Activated T-helper 17 cell treated with anti-CD3 and anti-CD28 coated beads, Interleukin-2, amount 50 U/mL, for 72 hours (primary cell): ENCODE data around the gene TBX1. TPM values are rescaled to one million over a fixed set of nuclear protein-coding genes. Genes with fewer than 3 reads are reported as not detected.

Experiments used
- ATAC-seq: fragments of 150-1000 bp; cut with Tn5 transposase; replicated peaks from 2 replicates; pipeline ENCODE4 v1.10.0; 2021; ENCODE audit warnings: mild to moderate bottlenecking, moderate library complexity
- H3K27ac Mint-ChIP-seq: one replicate; pipeline ENCODE4 v1.8.0; 2022; ENCODE audit warnings: mixed read lengths
- H3K27me3 Mint-ChIP-seq: one replicate; pipeline ENCODE4 v1.8.0; 2022; ENCODE audit warnings: mixed read lengths
- H3K36me3 Mint-ChIP-seq: one replicate; pipeline ENCODE4 v1.8.0; 2022; ENCODE audit warnings: low read depth, mild to moderate bottlenecking, mixed read lengths
- H3K4me1 Mint-ChIP-seq: one replicate; pipeline ENCODE4 v1.8.0; 2022; ENCODE audit warnings: mixed read lengths
- H3K4me3 Mint-ChIP-seq: one replicate; pipeline ENCODE4 v1.8.0; 2022; ENCODE audit warnings: mild to moderate bottlenecking, mixed read lengths
- H3K9me3 Mint-ChIP-seq: one replicate; pipeline ENCODE4 v1.8.0; 2022; ENCODE audit warnings: mixed read lengths
- total RNA-seq, 2 donors: library from RNA; stranded (reverse); gene quantifications; one replicate each; pipeline ENCODE4 v1.2.3, GENCODE V29; 2022

Gene TBX1
- total RNA-seq, 2 donors from 2014 or later: not detected

DNA sequence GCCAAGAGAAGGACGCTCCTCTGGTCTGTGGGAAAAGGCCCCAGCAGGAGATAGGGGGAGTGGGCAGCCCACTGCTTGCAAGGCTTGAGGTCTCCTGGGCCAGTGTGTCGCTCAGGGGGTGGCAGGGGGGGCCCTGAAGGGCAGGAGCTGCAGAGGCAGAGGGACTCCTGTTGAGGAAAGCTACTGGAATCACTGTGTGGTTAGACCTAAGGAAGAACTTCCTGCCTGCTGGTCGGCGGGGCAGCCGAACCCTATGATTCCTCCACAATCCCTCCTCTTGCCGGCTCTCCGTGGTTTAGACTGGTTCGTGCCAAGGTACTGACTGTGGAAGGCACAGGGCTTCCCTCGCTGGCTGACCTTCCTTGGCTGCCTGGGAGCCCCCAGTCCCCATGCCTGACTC lies 31.1 kb upstream of the TBX1 start:
- H3K27me3 Mint-ChIP-seq: peaks cover 14% of the 10 kb centered on the region
- ATAC-seq: no peak
- no peaks in the 10 kb centered on the region for H3K36me3 Mint-ChIP-seq
- H3K9me3 Mint-ChIP-seq: no peaks in the 10 kb centered on the region
- no peak overlapping the region for H3K27ac Mint-ChIP-seq
- H3K4me3 Mint-ChIP-seq: no peak overlapping the region
- H3K4me1 Mint-ChIP-seq: peaks cover 3% of the 10 kb centered on the region

GRCh38 chr22:19730198-19730597 lies 30.4 kb upstream of the TBX1 start:
- Mint-ChIP-seq H3K27ac (no peak overlapping the region), H3K4me1 (peaks cover 3% of the 10 kb centered on the region), H3K27me3 (peaks cover 8% of the 10 kb centered on the region), H3K9me3 (no peaks in the 10 kb centered on the region), H3K36me3 (no peaks in the 10 kb centered on the region), H3K4me3 (peak overlapping the region; percentile 61)
- peak; percentile 15 for ATAC-seq

DNA sequence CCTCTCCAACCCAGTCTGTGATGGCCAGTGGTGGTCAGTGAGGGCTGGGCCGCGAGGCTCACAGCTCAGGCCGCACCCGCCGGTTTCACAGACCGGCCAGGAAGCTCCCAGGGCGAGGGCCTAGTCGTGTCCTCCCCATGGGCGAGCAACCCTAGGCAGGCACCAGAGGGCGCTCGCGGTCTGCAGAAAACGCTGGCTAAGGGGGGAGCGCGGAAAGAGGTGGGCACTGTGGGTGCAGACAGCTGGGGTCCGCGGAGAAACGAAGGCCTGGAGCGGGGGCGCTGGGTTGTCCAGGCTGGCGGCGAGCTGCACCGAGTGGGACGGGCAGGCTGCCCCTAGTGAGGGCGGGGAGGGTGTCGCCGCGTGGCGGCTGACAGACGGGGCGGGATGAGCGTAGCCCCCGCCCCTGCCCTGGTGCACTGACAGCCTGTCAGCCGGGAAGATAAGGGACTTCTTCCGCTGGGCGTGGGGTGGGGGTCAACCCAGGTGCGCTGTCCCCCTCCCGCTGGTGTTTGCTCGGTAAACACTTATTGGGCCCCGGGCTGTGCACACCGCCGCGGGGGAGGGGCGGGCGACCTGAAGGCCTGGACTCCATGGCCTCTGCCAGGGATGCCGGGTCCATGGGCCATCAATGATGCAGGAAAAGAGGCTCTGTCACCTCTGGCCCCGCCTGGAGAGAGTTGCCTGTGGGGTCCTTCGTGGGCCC lies 29.8 kb upstream of the TBX1 start:
- Mint-ChIP-seq H3K27me3 (peaks cover 4% of the 10 kb centered on the region), H3K9me3 (no peaks in the 10 kb centered on the region), H3K27ac (no peak overlapping the region)

GRCh38 chr22:19731361-19732135 lies 29.0 kb upstream of the TBX1 start:
- Mint-ChIP-seq H3K9me3 (no peaks in the 10 kb centered on the region), H3K4me1 (peaks cover 3% of the 10 kb centered on the region), H3K27ac (no peak overlapping the region), H3K36me3 (no peaks in the 10 kb centered on the region), H3K27me3 (peaks cover 4% of the 10 kb centered on the region), H3K4me3 (peak overlapping the region; percentile 61)
- ATAC-seq: no peak

More for the DNA sequence above, 29.8 kb upstream of the TBX1 start:
- Mint-ChIP-seq H3K36me3 (no peaks in the 10 kb centered on the region), H3K4me3 (peak overlapping the region; percentile 61), H3K4me1 (peaks cover 3% of the 10 kb centered on the region)
- peak; percentile 91 for ATAC-seq

DNA sequence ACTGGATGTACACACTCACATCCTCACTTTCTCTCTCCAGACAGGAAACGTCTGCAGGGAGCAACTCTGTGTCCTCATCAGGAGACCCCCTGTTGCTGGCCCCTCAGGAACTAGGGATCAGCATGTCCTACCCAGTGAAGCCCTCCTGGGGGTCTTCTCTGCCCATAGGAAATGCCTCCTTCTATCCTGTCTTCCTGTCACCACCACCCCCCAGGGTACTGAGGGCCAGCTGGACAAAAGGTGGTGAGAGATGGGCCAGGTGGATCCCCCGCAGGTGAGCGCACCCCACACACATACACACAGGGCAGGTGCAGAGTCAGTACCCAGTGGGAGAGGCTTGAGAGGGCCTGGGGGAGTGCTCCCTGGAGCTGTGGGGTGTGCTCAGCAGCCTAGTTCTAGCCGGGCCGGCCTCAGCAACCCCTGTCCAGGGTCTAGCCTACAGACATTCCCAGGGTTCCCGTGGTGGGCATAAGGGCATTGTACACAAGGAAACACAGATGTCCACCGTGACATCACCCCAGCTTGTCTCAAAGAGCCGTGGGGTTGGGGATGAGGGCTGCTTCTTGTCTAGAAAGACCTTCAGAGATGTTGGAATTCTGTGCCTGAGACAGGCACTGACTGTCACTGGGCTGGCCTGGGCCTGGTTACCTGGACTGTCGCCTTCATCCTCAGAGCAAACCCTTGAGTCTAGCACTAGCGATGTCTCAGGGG lies 28.0 kb upstream of the TBX1 start:
- Mint-ChIP-seq H3K36me3 (no peaks in the 10 kb centered on the region), H3K4me3 (no peak overlapping the region), H3K27me3 (peaks cover 3% of the 10 kb centered on the region), H3K9me3 (no peaks in the 10 kb centered on the region), H3K4me1 (peaks cover 3% of the 10 kb centered on the region), H3K27ac (no peak overlapping the region)
- ATAC-seq: no peak

DNA sequence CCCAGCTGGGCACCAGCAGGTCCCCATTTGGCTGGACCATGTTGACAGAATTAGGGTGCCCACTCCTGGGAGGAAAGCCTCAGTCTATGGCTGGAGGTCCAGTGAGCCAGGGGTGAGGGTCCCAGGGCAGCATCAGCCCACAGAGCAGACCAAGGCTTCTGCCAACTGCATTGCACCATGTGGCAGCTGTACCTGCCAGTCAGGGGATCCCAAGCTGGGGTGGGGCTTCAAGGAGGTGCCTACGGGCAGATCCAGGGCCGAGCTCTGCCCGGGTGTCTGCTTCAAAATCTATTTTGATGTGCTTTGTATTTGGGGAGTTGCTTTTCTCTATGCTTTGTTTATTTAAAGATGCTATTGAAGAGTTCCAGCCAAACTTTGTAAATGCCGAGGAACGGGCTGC lies 26.8 kb upstream of the TBX1 start:
- H3K27ac Mint-ChIP-seq: no peak overlapping the region
- no peak overlapping the region for H3K4me3 Mint-ChIP-seq
- H3K9me3 Mint-ChIP-seq: no peaks in the 10 kb centered on the region
- H3K27me3 Mint-ChIP-seq: no peaks in the 10 kb centered on the region
- H3K4me1 Mint-ChIP-seq: peaks cover 3% of the 10 kb centered on the region
- ATAC-seq: no peak
- no peaks in the 10 kb centered on the region for H3K36me3 Mint-ChIP-seq

DNA sequence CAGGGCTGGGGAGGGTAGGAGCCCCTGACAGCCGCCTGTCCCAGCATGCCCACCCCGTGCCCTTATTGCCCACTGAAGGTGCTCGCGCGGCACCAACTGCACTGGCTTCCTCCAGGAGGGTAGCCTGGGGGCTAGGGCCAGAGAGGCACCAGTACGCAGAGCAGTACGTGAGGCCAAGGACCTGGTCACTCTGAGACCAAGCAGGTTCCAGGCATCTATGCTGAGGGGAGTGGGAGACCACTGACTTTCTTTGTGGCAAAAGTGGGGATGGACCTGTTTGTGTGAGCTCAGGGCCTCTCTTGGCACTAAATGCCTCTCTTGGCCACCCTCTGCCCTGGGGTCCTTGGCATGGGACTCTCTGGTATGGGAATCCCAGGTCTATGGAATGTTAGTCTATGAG lies 26.4 kb upstream of the TBX1 start:
- no peaks in the 10 kb centered on the region for H3K27me3 Mint-ChIP-seq
- H3K4me3 Mint-ChIP-seq: no peak overlapping the region
- H3K36me3 Mint-ChIP-seq: no peaks in the 10 kb centered on the region
- no peak overlapping the region for H3K27ac Mint-ChIP-seq
- H3K9me3 Mint-ChIP-seq: no peaks in the 10 kb centered on the region
- no peak for ATAC-seq
- H3K4me1 Mint-ChIP-seq: peaks cover 3% of the 10 kb centered on the region

DNA sequence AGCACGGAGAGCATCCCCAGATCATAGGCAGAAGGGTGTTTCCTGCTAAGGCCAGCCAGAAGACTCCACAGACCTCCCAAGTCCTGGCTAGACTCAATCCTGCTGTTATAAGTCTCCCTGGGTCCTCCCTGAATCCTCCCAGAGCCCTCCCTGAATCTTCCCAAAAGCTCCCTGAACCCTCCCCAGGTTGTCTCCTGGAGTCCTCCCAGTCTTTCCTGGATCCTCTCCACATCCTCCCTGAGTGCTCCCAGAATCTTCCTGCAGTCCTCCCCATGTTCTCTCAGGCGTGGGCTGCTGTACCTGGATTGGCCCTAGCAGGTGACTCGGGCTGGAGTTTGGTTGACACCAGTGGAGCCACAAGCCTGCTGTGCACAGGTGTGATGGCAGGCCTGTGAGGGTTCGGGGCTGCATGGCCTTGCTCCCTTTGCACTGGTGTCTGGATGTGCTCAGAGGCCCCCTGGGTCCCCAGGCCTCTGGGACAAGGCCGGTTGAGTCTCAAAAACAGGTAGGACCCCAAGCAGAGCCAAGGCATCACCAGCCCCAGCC lies 25.7 kb upstream of the TBX1 start:
- ATAC-seq: no peak
- Mint-ChIP-seq H3K36me3 (no peaks in the 10 kb centered on the region), H3K27ac (no peak overlapping the region), H3K27me3 (no peaks in the 10 kb centered on the region), H3K4me3 (no peak overlapping the region), H3K9me3 (no peaks in the 10 kb centered on the region), H3K4me1 (peaks cover 3% of the 10 kb centered on the region)

DNA sequence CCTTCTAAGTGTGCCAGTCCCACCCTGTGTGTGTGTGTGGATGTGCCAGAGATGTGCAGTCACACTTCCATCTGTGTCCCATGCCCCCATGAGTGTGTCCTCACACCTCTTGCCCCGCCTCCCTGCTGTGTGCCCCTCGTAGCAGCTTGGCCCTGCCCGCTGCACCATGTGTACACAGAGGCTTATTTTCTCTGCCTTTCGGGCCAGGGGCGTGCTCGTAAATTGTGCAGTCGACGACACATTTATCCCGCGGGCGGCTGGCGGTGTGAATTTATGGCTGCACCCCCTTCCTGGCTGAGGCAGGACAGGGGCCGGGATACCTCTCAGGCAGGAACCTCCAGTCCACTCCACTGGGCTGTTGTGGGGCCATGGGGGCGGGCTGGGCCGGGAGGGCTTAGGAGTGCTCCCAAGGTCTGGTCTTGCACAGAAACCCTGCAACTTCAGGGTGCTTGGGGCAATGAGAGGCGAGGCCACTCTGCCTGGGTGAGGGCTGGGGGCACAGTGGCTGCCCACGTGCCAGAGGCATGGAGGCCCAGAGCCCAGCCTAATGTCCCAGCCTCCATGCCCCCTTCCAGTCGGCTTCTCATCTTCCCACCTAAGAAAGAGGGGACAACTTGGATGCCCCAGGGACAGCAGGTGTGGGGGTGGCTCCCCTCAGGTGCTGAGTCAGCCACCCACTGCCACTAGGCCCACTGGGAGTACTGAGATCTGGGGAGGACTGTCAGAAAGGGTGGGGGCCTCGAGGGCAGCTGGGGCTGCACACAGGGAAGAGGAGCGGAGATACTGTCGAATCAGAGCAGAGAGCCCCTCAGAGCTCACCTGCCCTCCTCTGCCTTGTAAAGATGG lies 24.7 kb upstream of the TBX1 start:
- no peak overlapping the region for H3K4me3 Mint-ChIP-seq
- no peaks in the 10 kb centered on the region for H3K4me1 Mint-ChIP-seq
- H3K36me3 Mint-ChIP-seq: no peaks in the 10 kb centered on the region
- no peak for ATAC-seq
- no peaks in the 10 kb centered on the region for H3K9me3 Mint-ChIP-seq
- no peaks in the 10 kb centered on the region for H3K27me3 Mint-ChIP-seq
- H3K27ac Mint-ChIP-seq: no peak overlapping the region

DNA sequence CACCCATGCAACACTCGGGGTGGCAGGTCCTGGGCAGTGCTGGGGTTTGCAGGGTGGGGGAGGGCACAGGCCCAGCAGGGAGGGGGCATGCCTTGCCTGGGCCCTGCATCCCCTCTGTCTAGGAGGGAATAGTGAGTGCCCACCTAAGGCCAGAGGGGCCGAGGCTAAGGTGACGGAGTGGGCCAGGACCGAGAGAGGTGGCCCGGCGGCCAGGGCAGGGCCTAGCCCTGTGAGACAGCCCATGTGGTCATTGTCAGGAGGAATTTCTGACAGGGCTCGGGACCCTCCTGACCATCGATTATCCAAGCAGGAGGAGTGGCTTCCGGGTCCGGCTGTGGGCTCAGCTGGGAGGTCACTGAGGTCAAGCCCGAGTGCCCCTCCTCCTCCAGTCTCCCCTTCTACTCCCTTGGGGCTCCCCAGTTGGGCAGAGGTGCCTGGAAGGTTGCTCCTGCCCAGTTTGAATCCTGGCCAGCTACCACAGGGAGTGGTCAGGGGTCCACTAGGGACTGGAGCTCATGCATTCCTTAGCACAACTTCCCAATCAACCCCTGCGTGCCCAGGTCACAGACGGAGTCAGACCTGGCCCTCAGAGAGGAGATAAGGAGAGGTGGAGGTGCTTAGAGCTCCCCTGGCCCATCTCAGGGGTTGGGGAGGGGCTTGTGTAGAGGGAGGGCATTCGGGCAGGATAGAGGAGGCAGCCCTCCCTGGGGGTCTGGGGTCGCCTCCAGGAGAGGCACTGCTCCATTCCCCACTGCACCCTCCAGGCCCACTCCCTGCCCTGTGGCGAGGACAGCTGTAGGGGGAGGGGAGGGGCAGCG lies 22.5 kb upstream of the TBX1 start:
- no peaks in the 10 kb centered on the region for H3K27me3 Mint-ChIP-seq
- H3K9me3 Mint-ChIP-seq: no peaks in the 10 kb centered on the region
- no peaks in the 10 kb centered on the region for H3K4me1 Mint-ChIP-seq
- H3K36me3 Mint-ChIP-seq: no peaks in the 10 kb centered on the region
- ATAC-seq: no peak
- H3K27ac Mint-ChIP-seq: no peak overlapping the region
- H3K4me3 Mint-ChIP-seq: no peak overlapping the region

GRCh38 chr22:19738664-19739447 lies 21.7 kb upstream of the TBX1 start:
- no peaks in the 10 kb centered on the region for H3K27me3 Mint-ChIP-seq
- H3K9me3 Mint-ChIP-seq: no peaks in the 10 kb centered on the region
- H3K27ac Mint-ChIP-seq: no peak overlapping the region
- H3K4me1 Mint-ChIP-seq: no peaks in the 10 kb centered on the region
- H3K36me3 Mint-ChIP-seq: no peaks in the 10 kb centered on the region
- no peak for ATAC-seq
- H3K4me3 Mint-ChIP-seq: no peak overlapping the region

GRCh38 chr22:19739448-19739895 lies 21.1 kb upstream of the TBX1 start:
- Mint-ChIP-seq H3K27me3 (no peaks in the 10 kb centered on the region), H3K4me1 (no peaks in the 10 kb centered on the region), H3K4me3 (no peak overlapping the region), H3K9me3 (no peaks in the 10 kb centered on the region), H3K27ac (no peak overlapping the region), H3K36me3 (no peaks in the 10 kb centered on the region)
- no peak for ATAC-seq
